Measurements from ENCODE around the gene ADAMTS17. TPM values are rescaled to one million over a fixed set of nuclear protein-coding genes. Genes with fewer than 3 reads are reported as not detected.

Gene ADAMTS17
- total RNA-seq, 8 experiments from 2014 or later: 0.33 to 2.1 (median 1.1) TPM

DNA sequence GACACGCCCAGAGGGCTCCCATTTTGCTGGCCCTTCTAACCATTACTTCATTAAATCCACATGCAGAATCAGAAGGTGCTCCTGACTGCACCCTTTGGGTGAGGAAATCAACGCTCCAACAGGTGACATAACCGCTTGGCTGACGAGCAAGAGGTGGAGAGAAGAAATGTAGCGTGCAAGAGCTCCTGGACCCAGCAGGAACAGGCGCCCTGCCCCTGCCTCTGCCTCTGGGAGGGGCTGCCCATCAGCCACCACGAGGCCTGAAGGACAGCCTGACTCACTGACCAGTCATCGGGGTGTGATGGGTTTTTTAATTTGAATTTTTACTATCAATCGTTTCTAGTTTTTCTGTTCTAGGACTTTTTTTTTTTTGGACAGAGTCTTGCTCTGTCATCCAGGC lies 218.2 kb downstream of the ADAMTS17 start:
- in situ Hi-C loops (cut with MboI; ENCODE audit: low pct_unique_long_range_greater_than_20kb in 2 of 9, low sequenced_read_pairs in 9 of 9, unreplicated experiment in 9 of 9): no loop called here
- ATAC-seq (replicated peaks in 6 of 8): peak in 2 of 8 experiments; percentile 99 to 100
- no peak overlapping the region for H3K4me3 ChIP-seq
- no peak overlapping the region for H3K27ac ChIP-seq
- H3K4me1 ChIP-seq (replicated peaks in 1 of 2): peaks cover 5 to 9% of the 10 kb centered on the region in 2 donors
- 34 to 100% (median 76%) methylated on average over 1 to 4 of the region's 9 CpGs; no CpG with 5 or more reads in 3 of the 10 experiments for WGBS, 10 experiments

- in situ Hi-C loops (cut with MboI; ENCODE audit: low pct_unique_long_range_greater_than_20kb in 2 of 9, low sequenced_read_pairs in 9 of 9, unreplicated experiment in 9 of 9): no loop called here
- no peak for ATAC-seq (replicated peaks in 6 of 8)
- Histone ChIP-seq H3K4me3 (no peak overlapping the region), H3K4me1 (replicated peaks in 1 of 2) (peaks cover 5 to 9% of the 10 kb centered on the region in 2 donors), H3K27ac (no peak overlapping the region)
- 15 to 100% (median 78%) methylated on average over 1 to 2 of the region's 2 CpGs for WGBS, 10 experiments
Observed at GRCh38 chr15:100121285-100121684, 220.5 kb downstream of the ADAMTS17 start.

DNA sequence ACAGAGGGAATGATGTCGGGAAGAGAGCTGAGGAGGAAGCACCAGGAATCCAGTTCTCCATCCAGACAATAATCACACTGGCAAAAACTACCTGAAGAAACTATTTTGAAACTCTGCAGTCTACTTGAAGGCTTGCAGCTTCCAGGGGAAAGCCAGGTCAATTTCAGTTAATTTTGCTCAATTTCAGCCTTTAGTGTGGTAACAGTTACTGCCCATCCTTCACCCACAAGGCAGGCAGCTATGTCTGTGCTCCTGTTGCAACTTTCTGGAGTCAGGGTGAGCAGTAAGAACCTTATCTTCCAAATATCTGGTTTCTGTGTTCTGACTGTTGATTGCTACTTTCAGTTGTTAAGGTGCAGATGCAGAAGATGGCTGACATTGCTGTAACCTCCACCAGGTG lies 221.7 kb downstream of the ADAMTS17 start:
- Histone ChIP-seq H3K27ac (no peak overlapping the region), H3K4me1 (replicated peaks in 1 of 2) (no peaks in the 10 kb centered on the region), H3K4me3 (no peak overlapping the region)
- ATAC-seq (replicated peaks in 6 of 8): no peak
- in situ Hi-C loops (cut with MboI; ENCODE audit: low pct_unique_long_range_greater_than_20kb in 2 of 9, low sequenced_read_pairs in 9 of 9, unreplicated experiment in 9 of 9): no loop called here
- 17 to 100% (median 73%) methylated on average over 1 of the region's 1 CpG; no CpG with 5 or more reads in 4 of the 10 experiments for WGBS, 10 experiments

- ATAC-seq (replicated peaks in 6 of 8): no peak
- in situ Hi-C loops (cut with MboI; ENCODE audit: low pct_unique_long_range_greater_than_20kb in 2 of 9, low sequenced_read_pairs in 9 of 9, unreplicated experiment in 9 of 9): no loop called here
- 0 to 85% (median 67%) methylated on average over 2 to 7 of the region's 9 CpGs; no CpG with 5 or more reads in 1 of the 10 experiments for WGBS, 10 experiments
- peaks cover 0 to 12% of the 10 kb centered on the region in 2 donors for H3K4me1 ChIP-seq (replicated peaks in 1 of 2)
- no peak overlapping the region for H3K27ac ChIP-seq
- no peak overlapping the region for H3K4me3 ChIP-seq
Observed at GRCh38 chr15:100118546-100118945, 223.2 kb downstream of the ADAMTS17 start.

GRCh38 chr15:100116416-100117190 lies 225.2 kb downstream of the ADAMTS17 start:
- Histone ChIP-seq H3K4me3 (no peak overlapping the region), H3K4me1 (replicated peaks in 1 of 2) (peaks cover 0 to 12% of the 10 kb centered on the region in 2 donors), H3K27ac (no peak overlapping the region)
- 30 to 100% (median 88%) methylated on average over 1 to 8 of the region's 17 CpGs; no CpG with 5 or more reads in 3 of the 10 experiments for WGBS, 10 experiments
- ATAC-seq (replicated peaks in 6 of 8): no peak
- in situ Hi-C loops (cut with MboI; ENCODE audit: low pct_unique_long_range_greater_than_20kb in 2 of 9, low sequenced_read_pairs in 9 of 9, unreplicated experiment in 9 of 9): no loop called here

GRCh38 chr15:100115711-100116090 lies 226.1 kb downstream of the ADAMTS17 start:
- 32 to 100% (median 67%) methylated on average over 1 to 6 of the region's 6 CpGs; no CpG with 5 or more reads in 1 of the 10 experiments for WGBS, 10 experiments
- H3K4me3 ChIP-seq: no peak overlapping the region
- in situ Hi-C loops (cut with MboI; ENCODE audit: low pct_unique_long_range_greater_than_20kb in 2 of 9, low sequenced_read_pairs in 9 of 9, unreplicated experiment in 9 of 9): no loop called here
- H3K4me1 ChIP-seq (replicated peaks in 1 of 2): peaks cover 0 to 12% of the 10 kb centered on the region in 2 donors
- no peak overlapping the region for H3K27ac ChIP-seq
- peak in 1 of 8 experiments; percentile 17 for ATAC-seq (replicated peaks in 6 of 8)

DNA sequence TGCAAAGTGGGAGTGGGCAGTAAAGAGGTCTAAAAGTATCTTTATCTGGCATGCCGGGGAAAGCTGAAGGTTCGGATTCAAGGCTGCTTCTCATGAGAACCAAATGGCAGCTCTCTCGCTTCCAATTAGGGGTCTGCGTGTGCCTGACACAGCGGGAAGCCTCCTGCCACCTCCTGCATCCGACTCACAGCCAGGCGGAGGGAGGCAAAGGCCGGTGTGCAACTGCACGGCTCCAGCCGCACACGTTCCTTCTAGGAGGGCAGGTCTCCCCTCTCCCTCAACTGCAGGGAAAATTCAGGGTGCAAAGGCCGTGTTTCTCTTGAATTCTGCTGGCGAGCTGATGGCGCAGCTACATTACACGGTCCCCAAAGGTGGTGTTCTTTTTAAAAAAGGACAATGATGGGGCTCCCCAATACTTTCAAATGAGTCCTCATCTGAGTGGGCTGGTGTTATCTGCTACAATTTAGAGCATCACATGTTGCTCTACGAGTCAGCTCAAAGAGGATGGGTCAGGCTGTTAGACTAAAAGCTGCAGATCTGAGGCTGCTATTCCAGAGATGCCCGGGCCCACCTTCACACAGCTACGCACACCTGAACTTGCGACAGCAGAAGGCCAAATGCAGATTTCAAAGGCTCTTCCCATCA lies 226.6 kb downstream of the ADAMTS17 start:
- no peak overlapping the region for H3K27ac ChIP-seq
- in situ Hi-C loops (cut with MboI; ENCODE audit: low pct_unique_long_range_greater_than_20kb in 2 of 9, low sequenced_read_pairs in 9 of 9, unreplicated experiment in 9 of 9): no loop called here
- 75 to 100% (median 85%) methylated on average over 1 to 10 of the region's 19 CpGs; no CpG with 5 or more reads in 2 of the 10 experiments for WGBS, 10 experiments

GRCh38 chr15:100114571-100114970 lies 227.2 kb downstream of the ADAMTS17 start:
- no peak overlapping the region for H3K4me3 ChIP-seq
- H3K27ac ChIP-seq: no peak overlapping the region

More for the DNA sequence above, 226.6 kb downstream of the ADAMTS17 start:
- peaks cover 0 to 12% of the 10 kb centered on the region in 2 donors for H3K4me1 ChIP-seq (replicated peaks in 1 of 2)
- no peak for ATAC-seq (replicated peaks in 6 of 8)
- no peak overlapping the region for H3K4me3 ChIP-seq

DNA sequence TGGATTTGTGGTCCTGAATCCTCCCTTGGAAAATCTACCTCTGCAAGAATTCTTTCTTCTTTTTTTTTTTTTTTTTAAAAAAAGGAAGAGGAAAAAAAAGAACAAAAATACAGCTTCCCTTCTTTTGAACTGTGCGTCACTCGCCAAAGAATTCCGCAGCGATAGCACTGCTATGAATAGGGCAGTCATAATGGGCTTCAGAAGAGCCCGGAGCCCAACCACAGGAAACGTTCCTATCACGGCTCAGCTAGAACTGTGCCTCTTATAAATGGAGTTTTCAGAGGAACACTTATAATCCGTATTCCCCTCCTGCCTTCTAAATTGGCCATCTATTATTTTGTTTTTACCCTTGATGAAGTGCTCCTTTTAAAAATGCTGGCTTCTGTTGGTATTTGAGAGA lies 227.7 kb downstream of the ADAMTS17 start:
- Histone ChIP-seq H3K4me3 (no peak overlapping the region), H3K4me1 (replicated peaks in 1 of 2) (peaks cover 0 to 12% of the 10 kb centered on the region in 2 donors), H3K27ac (no peak overlapping the region)
- WGBS, 10 experiments: 10 to 100% (median 58%) methylated on average over 1 to 7 of the region's 8 CpGs; no CpG with 5 or more reads in 2 of the 10 experiments
- no peak for ATAC-seq (replicated peaks in 6 of 8)
- in situ Hi-C loops (cut with MboI; ENCODE audit: low pct_unique_long_range_greater_than_20kb in 2 of 9, low sequenced_read_pairs in 9 of 9, unreplicated experiment in 9 of 9): no loop called here

More at GRCh38 chr15:100114571-100114970, 227.2 kb downstream of the ADAMTS17 start:
- no peak for ATAC-seq (replicated peaks in 6 of 8)
- peaks cover 0 to 12% of the 10 kb centered on the region in 2 donors for H3K4me1 ChIP-seq (replicated peaks in 1 of 2)
- WGBS, 10 experiments: 50 to 90% (median 61%) methylated on average over 1 to 8 of the region's 9 CpGs; no CpG with 5 or more reads in 2 of the 10 experiments
- in situ Hi-C loops (cut with MboI; ENCODE audit: low pct_unique_long_range_greater_than_20kb in 2 of 9, low sequenced_read_pairs in 9 of 9, unreplicated experiment in 9 of 9): no loop called here

GRCh38 chr15:100113351-100114080 lies 228.3 kb downstream of the ADAMTS17 start:
- peaks cover 0 to 12% of the 10 kb centered on the region in 2 donors for H3K4me1 ChIP-seq (replicated peaks in 1 of 2)
- in situ Hi-C loops (cut with MboI; ENCODE audit: low pct_unique_long_range_greater_than_20kb in 2 of 9, low sequenced_read_pairs in 9 of 9, unreplicated experiment in 9 of 9): no loop called here
- H3K4me3 ChIP-seq: no peak overlapping the region
- 34 to 81% (median 58%) methylated on average over 2 to 8 of the region's 16 CpGs; no CpG with 5 or more reads in 6 of the 10 experiments for WGBS, 10 experiments
- no peak for ATAC-seq (replicated peaks in 6 of 8)
- H3K27ac ChIP-seq: no peak overlapping the region

DNA sequence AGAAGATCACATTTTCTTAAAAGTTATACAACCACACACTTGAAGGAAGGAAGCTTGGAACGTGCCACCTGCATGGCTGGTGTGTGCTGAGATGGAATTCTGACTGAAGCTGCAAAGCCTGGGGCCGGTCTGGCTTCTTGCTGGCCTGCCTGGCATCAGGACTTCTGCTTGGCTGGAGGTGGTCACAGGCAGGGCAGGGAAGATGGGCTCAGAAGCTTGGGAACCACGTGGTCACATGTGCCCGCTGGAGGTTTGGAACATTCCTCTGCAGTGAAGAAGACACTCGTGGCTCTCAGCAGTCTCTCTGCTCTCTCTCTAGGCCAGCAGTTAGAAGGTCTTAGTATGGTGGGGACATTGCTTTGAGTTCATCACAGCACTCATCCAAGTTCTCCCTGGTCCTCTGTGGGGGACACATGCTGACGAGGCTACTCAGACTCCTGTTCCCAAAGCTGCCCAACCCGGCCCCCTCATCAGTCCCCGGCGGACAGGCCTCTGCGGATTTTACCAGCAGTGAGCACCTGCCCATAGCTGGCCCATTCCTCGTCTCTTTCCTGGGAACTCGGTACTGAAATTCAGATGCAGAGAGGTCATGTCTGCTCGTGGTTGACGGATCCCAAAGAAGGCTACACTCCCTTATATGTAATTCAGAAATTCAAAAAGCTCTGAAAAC lies 229.0 kb downstream of the ADAMTS17 start:
- Histone ChIP-seq H3K4me1 (replicated peaks in 1 of 2) (peaks cover 0 to 12% of the 10 kb centered on the region in 2 donors), H3K27ac (no peak overlapping the region), H3K4me3 (no peak overlapping the region)
- in situ Hi-C loops (cut with MboI; ENCODE audit: low pct_unique_long_range_greater_than_20kb in 2 of 9, low sequenced_read_pairs in 9 of 9, unreplicated experiment in 9 of 9): no loop called here
- no peak for ATAC-seq (replicated peaks in 6 of 8)
- 0 to 96% (median 64%) methylated on average over 1 to 13 of the region's 14 CpGs; no CpG with 5 or more reads in 4 of the 10 experiments for WGBS, 10 experiments

GRCh38 chr15:100112061-100112420 lies 229.7 kb downstream of the ADAMTS17 start:
- Histone ChIP-seq H3K27ac (no peak overlapping the region), H3K4me1 (replicated peaks in 1 of 2) (peaks cover 0 to 12% of the 10 kb centered on the region in 2 donors), H3K4me3 (no peak overlapping the region)
- WGBS, 10 experiments: 47 to 96% (median 73%) methylated on average over 1 to 5 of the region's 5 CpGs; no CpG with 5 or more reads in 6 of the 10 experiments
- in situ Hi-C loops (cut with MboI; ENCODE audit: low pct_unique_long_range_greater_than_20kb in 2 of 9, low sequenced_read_pairs in 9 of 9, unreplicated experiment in 9 of 9): no loop called here
- ATAC-seq (replicated peaks in 6 of 8): no peak
